Measurements from ENCODE around the gene CAMTA1. TPM values are rescaled to one million over a fixed set of nuclear protein-coding genes. Genes with fewer than 3 reads are reported as not detected.
"Not testable (repeated sequence)": the region's sequence is repeated elsewhere in the genome, so short reads cannot be mapped to it uniquely, and the experiment has no call there.

Gene CAMTA1
- total RNA-seq, 1 experiment from 2014 or later, result 118 TPM

GRCh38 chr1:6803357-6803756 lies 18.1 kb downstream of the CAMTA1 start:
- H3K79me2 ChIP-seq (ENCODE audit: low read length), result peaks cover 91% of the 10 kb centered on the region
- no peaks in the 10 kb centered on the region for H3K27me3 ChIP-seq (ENCODE audit: low read length)
- H3K9ac ChIP-seq (ENCODE audit: low read length), result no peak overlapping the region
- H3K9me3 ChIP-seq (ENCODE audit: low read length), result no peaks in the 10 kb centered on the region
- H2AFZ ChIP-seq (ENCODE audit: low read length), result no peak overlapping the region
- peaks cover 65% of the 10 kb centered on the region for H4K20me1 ChIP-seq (ENCODE audit: insufficient read depth, low read depth, low read length)
- no peak overlapping the region for H3K27ac ChIP-seq (ENCODE audit: low read length)
- no peak for DNase-seq
- H3K9me2 ChIP-seq (replicated peaks; ENCODE audit: insufficient read depth, low read length), result no peaks in the 10 kb centered on the region
- 0 out of 2 replicates have a peak, but pooled peaks cover 2% of the 10 kb centered on the region for H3K36me3 ChIP-seq (ENCODE audit: insufficient read depth, low read length)
- H3K4me2 ChIP-seq (ENCODE audit: low read depth, low read length, poor library complexity, severe bottlenecking), result no peak overlapping the region
- no peak overlapping the region for H3K4me3 ChIP-seq (ENCODE audit: low read length)
- H3K4me1 ChIP-seq (ENCODE audit: low read length), result peaks cover 63% of the 10 kb centered on the region

- Histone ChIP-seq H3K27ac (ENCODE audit: low read length) (peak overlapping the region; percentile 79), H2AFZ (ENCODE audit: low read length) (no peak overlapping the region), H3K4me1 (ENCODE audit: low read length) (peaks cover 54% of the 10 kb centered on the region), H3K9me2 (replicated peaks; ENCODE audit: insufficient read depth, low read length) (no peaks in the 10 kb centered on the region), H3K36me3 (ENCODE audit: insufficient read depth, low read length) (no peaks in the 10 kb centered on the region), H3K4me2 (ENCODE audit: low read depth, low read length, poor library complexity, severe bottlenecking) (peak overlapping the region; percentile 72), H3K9ac (ENCODE audit: low read length) (no peak overlapping the region), H4K20me1 (ENCODE audit: insufficient read depth, low read depth, low read length) (peaks cover 71% of the 10 kb centered on the region), H3K4me3 (ENCODE audit: low read length) (peak overlapping the region; percentile 43), H3K9me3 (ENCODE audit: low read length) (no peaks in the 10 kb centered on the region), H3K79me2 (ENCODE audit: low read length) (peaks cover 97% of the 10 kb centered on the region), H3K27me3 (ENCODE audit: low read length) (no peaks in the 10 kb centered on the region)
- peak; percentile 79 for DNase-seq
These were observed 19.8 kb downstream of the CAMTA1 start for GRCh38 chr1:6805004-6805416.

GRCh38 chr1:6807782-6808181 lies 22.5 kb downstream of the CAMTA1 start:
- H3K4me1 ChIP-seq (ENCODE audit: low read length), result peaks cover 41% of the 10 kb centered on the region
- no peak overlapping the region for H3K9ac ChIP-seq (ENCODE audit: low read length)
- no peaks in the 10 kb centered on the region for H3K27me3 ChIP-seq (ENCODE audit: low read length)
- no peak for DNase-seq
- no peak overlapping the region for H3K4me2 ChIP-seq (ENCODE audit: low read depth, low read length, poor library complexity, severe bottlenecking)
- no peaks in the 10 kb centered on the region for H3K9me2 ChIP-seq (replicated peaks; ENCODE audit: insufficient read depth, low read length)
- H2AFZ ChIP-seq (ENCODE audit: low read length), result no peak overlapping the region
- H3K4me3 ChIP-seq (ENCODE audit: low read length), result no peak overlapping the region
- H3K79me2 ChIP-seq (ENCODE audit: low read length), result peaks cover 95% of the 10 kb centered on the region
- H4K20me1 ChIP-seq (ENCODE audit: insufficient read depth, low read depth, low read length), result peaks cover 72% of the 10 kb centered on the region
- H3K36me3 ChIP-seq (ENCODE audit: insufficient read depth, low read length), result no peaks in the 10 kb centered on the region
- no peak overlapping the region for H3K27ac ChIP-seq (ENCODE audit: low read length)
- no peaks in the 10 kb centered on the region for H3K9me3 ChIP-seq (ENCODE audit: low read length)

- H3K9me2 ChIP-seq (replicated peaks; ENCODE audit: insufficient read depth, low read length), result no peaks in the 10 kb centered on the region
- peaks cover 40% of the 10 kb centered on the region for H3K4me1 ChIP-seq (ENCODE audit: low read length)
- H2AFZ ChIP-seq (ENCODE audit: low read length), result no peak overlapping the region
- H3K9me3 ChIP-seq (ENCODE audit: low read length), result no peaks in the 10 kb centered on the region
- H3K4me3 ChIP-seq (ENCODE audit: low read length), result no peak overlapping the region
- H3K27ac ChIP-seq (ENCODE audit: low read length), result no peak overlapping the region
- H3K27me3 ChIP-seq (ENCODE audit: low read length), result no peaks in the 10 kb centered on the region
- no peak overlapping the region for H3K9ac ChIP-seq (ENCODE audit: low read length)
- peaks cover 97% of the 10 kb centered on the region for H3K79me2 ChIP-seq (ENCODE audit: low read length)
- no peaks in the 10 kb centered on the region for H3K36me3 ChIP-seq (ENCODE audit: insufficient read depth, low read length)
- peaks cover 73% of the 10 kb centered on the region for H4K20me1 ChIP-seq (ENCODE audit: insufficient read depth, low read depth, low read length)
- H3K4me2 ChIP-seq (ENCODE audit: low read depth, low read length, poor library complexity, severe bottlenecking), result no peak overlapping the region
- DNase-seq, result no peak
These were observed 24.2 kb downstream of the CAMTA1 start for GRCh38 chr1:6809461-6809860.

DNA sequence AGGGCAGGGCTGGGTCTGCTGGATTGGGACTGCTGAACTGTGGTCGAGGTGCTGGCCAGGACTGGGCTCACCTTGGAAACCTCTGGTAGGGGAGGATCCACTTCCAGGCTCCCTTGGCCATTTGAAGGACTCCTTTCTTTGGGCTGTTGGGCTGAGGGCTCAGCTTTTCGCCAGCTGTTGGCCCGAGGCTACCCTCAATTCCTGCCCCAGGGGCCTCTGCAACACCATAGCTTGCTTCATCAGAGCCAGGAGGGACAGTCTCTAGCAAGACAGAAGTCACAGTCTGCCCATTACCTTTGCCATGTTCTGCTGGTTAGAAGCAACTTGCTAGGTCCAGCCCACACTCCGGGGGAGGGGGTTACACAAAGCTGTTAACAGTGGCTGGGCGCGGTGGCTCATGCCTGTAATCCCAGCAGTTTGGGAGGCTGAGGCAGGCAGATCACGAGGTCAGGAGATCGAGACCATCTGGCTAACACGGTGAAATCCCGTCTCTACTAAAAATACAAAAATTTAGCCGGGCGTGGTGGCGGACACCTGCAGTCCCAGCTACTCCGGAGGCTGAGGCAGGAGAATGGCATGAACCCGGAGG lies 25.0 kb downstream of the CAMTA1 start:
- not testable (repeated sequence) for H3K4me3 ChIP-seq (ENCODE audit: low read length); H3K4me2 ChIP-seq (ENCODE audit: low read depth, low read length, poor library complexity, severe bottlenecking); H3K27ac ChIP-seq (ENCODE audit: low read length); H2AFZ ChIP-seq (ENCODE audit: low read length); H3K9me2 ChIP-seq (replicated peaks; ENCODE audit: insufficient read depth, low read length); H3K27me3 ChIP-seq (ENCODE audit: low read length); H3K9ac ChIP-seq (ENCODE audit: low read length); H3K9me3 ChIP-seq (ENCODE audit: low read length); H3K36me3 ChIP-seq (ENCODE audit: insufficient read depth, low read length); DNase-seq
- Histone ChIP-seq H3K4me1 (ENCODE audit: low read length) (peaks cover 33% of the 10 kb centered on the region), H3K79me2 (ENCODE audit: low read length) (peaks cover 97% of the 10 kb centered on the region), H4K20me1 (ENCODE audit: insufficient read depth, low read depth, low read length) (peaks cover 72% of the 10 kb centered on the region)

- H4K20me1 ChIP-seq (ENCODE audit: insufficient read depth, low read depth, low read length), result peaks cover 72% of the 10 kb centered on the region
These were observed 26.3 kb downstream of the CAMTA1 start for GRCh38 chr1:6811583-6811982.

DNA sequence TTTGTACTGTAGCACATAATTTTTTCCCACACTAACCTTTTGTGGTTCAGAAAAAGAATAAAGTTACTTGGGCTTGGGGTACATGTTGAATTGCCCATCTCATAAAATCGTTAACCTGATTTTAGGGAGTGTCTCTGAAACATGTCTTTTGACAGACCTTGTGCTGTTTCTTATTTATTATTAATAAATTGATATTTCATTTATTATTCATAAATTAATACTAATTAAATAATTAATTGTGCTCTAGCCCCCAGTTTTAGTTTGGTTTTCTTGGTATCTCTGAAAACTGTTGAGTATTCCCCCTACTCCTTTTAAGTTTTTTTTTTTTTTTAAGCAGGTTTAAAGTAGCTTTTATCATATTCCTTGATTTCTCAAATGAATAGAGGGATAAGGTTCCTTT lies 27.9 kb downstream of the CAMTA1 start:
- Histone ChIP-seq H3K36me3 (ENCODE audit: insufficient read depth, low read length) (no peaks in the 10 kb centered on the region), H3K27me3 (ENCODE audit: low read length) (no peaks in the 10 kb centered on the region), H3K4me3 (ENCODE audit: low read length) (no peak overlapping the region), H3K79me2 (ENCODE audit: low read length) (peaks cover 97% of the 10 kb centered on the region), H3K4me1 (ENCODE audit: low read length) (peaks cover 17% of the 10 kb centered on the region), H4K20me1 (ENCODE audit: insufficient read depth, low read depth, low read length) (peaks cover 72% of the 10 kb centered on the region), H3K27ac (ENCODE audit: low read length) (no peak overlapping the region; the same call in 1 of the 2 replicates), H2AFZ (ENCODE audit: low read length) (no peak overlapping the region), H3K9me2 (replicated peaks; ENCODE audit: insufficient read depth, low read length) (no peaks in the 10 kb centered on the region), H3K9me3 (ENCODE audit: low read length) (no peaks in the 10 kb centered on the region), H3K4me2 (ENCODE audit: low read depth, low read length, poor library complexity, severe bottlenecking) (no peak overlapping the region), H3K9ac (ENCODE audit: low read length) (no peak overlapping the region)
- no peak for DNase-seq

More at GRCh38 chr1:6811583-6811982, 26.3 kb downstream of the CAMTA1 start:
- Histone ChIP-seq H3K4me2 (ENCODE audit: low read depth, low read length, poor library complexity, severe bottlenecking) (no peak overlapping the region), H3K27ac (ENCODE audit: low read length) (no peak overlapping the region), H3K27me3 (ENCODE audit: low read length) (no peaks in the 10 kb centered on the region), H3K9me3 (ENCODE audit: low read length) (no peaks in the 10 kb centered on the region), H3K79me2 (ENCODE audit: low read length) (peaks cover 97% of the 10 kb centered on the region), H3K4me3 (ENCODE audit: low read length) (no peak overlapping the region), H3K9ac (ENCODE audit: low read length) (no peak overlapping the region), H2AFZ (ENCODE audit: low read length) (no peak overlapping the region), H3K4me1 (ENCODE audit: low read length) (peaks cover 23% of the 10 kb centered on the region), H3K9me2 (replicated peaks; ENCODE audit: insufficient read depth, low read length) (no peaks in the 10 kb centered on the region), H3K36me3 (ENCODE audit: insufficient read depth, low read length) (no peaks in the 10 kb centered on the region)
- DNase-seq, result no peak

DNA sequence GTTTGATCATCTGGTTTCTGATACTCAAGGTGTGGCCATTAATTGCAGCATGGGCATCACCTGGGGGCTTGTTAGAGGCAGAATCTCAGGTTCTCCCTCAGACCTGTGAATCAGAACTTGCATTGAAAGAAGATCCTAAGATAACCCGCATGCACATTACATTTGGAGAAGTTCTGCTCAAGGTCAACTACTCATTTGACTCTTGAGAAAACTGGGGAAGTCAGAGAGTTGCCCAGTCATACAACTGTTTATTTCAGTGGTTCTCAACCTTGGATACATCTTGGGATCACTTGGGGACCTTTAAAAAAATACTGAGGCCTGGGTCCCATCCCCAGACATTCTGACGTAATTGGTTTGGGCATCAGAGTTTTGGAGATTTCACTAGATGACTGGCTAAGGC lies 30.5 kb downstream of the CAMTA1 start:
- Histone ChIP-seq H3K4me3 (ENCODE audit: low read length) (no peak overlapping the region), H3K36me3 (ENCODE audit: insufficient read depth, low read length) (no peaks in the 10 kb centered on the region), H3K79me2 (ENCODE audit: low read length) (peaks cover 95% of the 10 kb centered on the region), H2AFZ (ENCODE audit: low read length) (no peak overlapping the region), H3K27ac (ENCODE audit: low read length) (no peak overlapping the region), H3K27me3 (ENCODE audit: low read length) (no peaks in the 10 kb centered on the region), H4K20me1 (ENCODE audit: insufficient read depth, low read depth, low read length) (peaks cover 68% of the 10 kb centered on the region), H3K4me1 (ENCODE audit: low read length) (peaks cover 36% of the 10 kb centered on the region), H3K9me3 (ENCODE audit: low read length) (no peaks in the 10 kb centered on the region), H3K4me2 (ENCODE audit: low read depth, low read length, poor library complexity, severe bottlenecking) (no peak overlapping the region), H3K9ac (ENCODE audit: low read length) (no peak overlapping the region), H3K9me2 (replicated peaks; ENCODE audit: insufficient read depth, low read length) (no peaks in the 10 kb centered on the region)
- no peak for DNase-seq
